ENCODE results near the gene MYO7A. TPM values are rescaled to one million over a fixed set of nuclear protein-coding genes. Genes with fewer than 3 reads are reported as not detected.

MYO7A gene
- total and polyA plus RNA-seq, 2 experiments from 2014 or later, result 9.8 to 10.1 TPM

GRCh38 chr11:77178150-77178549, 50.1 kb downstream of the MYO7A start:
- TF ChIP-seq EZH2 (IDR thresholded peaks at IDR 0.05; ENCODE audit: borderline replicate concordance) (no peak), EZH2phosphoT487 (IDR thresholded peaks at IDR 0.05; ENCODE audit: low read depth, severe bottlenecking, unreplicated experiment) (no peak)
- Histone ChIP-seq H3K36me3 (replicated peaks; ENCODE audit: insufficient read depth, low read depth) (no peaks in the 10 kb centered on the region), H3K27me3 (no peaks in the 10 kb centered on the region), H3K9me2 (replicated peaks; ENCODE audit: insufficient read depth) (no peaks in the 10 kb centered on the region), H3K4me2 (no peak overlapping the region), H4K20me1 (ENCODE audit: insufficient read depth, poor library complexity, severe bottlenecking) (no peaks in the 10 kb centered on the region), H3K79me2 (no peaks in the 10 kb centered on the region), H3K4me1 (ENCODE audit: insufficient read depth) (peaks cover 9% of the 10 kb centered on the region), H3K4me3 (no peak overlapping the region), H2AFZ (no peak overlapping the region), H3K9me3 (ENCODE audit: low read depth) (no peaks in the 10 kb centered on the region), H3K27ac (no peak overlapping the region)
- 100% methylated on average over 2 of the region's 4 CpGs for WGBS (ENCODE audit: low lambda C conversion rate, missing lambda C conversion rate)
- DNase-seq (ENCODE audit: low spot score), result no peak

GRCh38 chr11:77179048-77179447, 51.0 kb downstream of the MYO7A start:
- no peaks in the 10 kb centered on the region for H4K20me1 ChIP-seq (ENCODE audit: insufficient read depth, poor library complexity, severe bottlenecking)
- H3K4me1 ChIP-seq (ENCODE audit: insufficient read depth), result no peaks in the 10 kb centered on the region
- H3K4me3 ChIP-seq, result no peak overlapping the region
- no peaks in the 10 kb centered on the region for H3K36me3 ChIP-seq (replicated peaks; ENCODE audit: insufficient read depth, low read depth)
- H3K4me2 ChIP-seq, result no peak overlapping the region
- H2AFZ ChIP-seq, result no peak overlapping the region
- no peaks in the 10 kb centered on the region for H3K79me2 ChIP-seq
- TF ChIP-seq EZH2phosphoT487 (IDR thresholded peaks at IDR 0.05; ENCODE audit: low read depth, severe bottlenecking, unreplicated experiment) (no peak), EZH2 (IDR thresholded peaks at IDR 0.05; ENCODE audit: borderline replicate concordance) (no peak), CTCF (IDR thresholded peaks at IDR 0.05; ENCODE audit: poor library complexity) (no peak)
- H3K9me3 ChIP-seq (ENCODE audit: low read depth), result no peaks in the 10 kb centered on the region
- no peaks in the 10 kb centered on the region for H3K9me2 ChIP-seq (replicated peaks; ENCODE audit: insufficient read depth)
- H3K27me3 ChIP-seq, result no peaks in the 10 kb centered on the region
- 91% methylated on average over 5 of the region's 5 CpGs for WGBS (ENCODE audit: low lambda C conversion rate, missing lambda C conversion rate)
- no peak for DNase-seq (ENCODE audit: low spot score)
- no peak overlapping the region for H3K27ac ChIP-seq

GRCh38 chr11:77179681-77180080, 51.6 kb downstream of the MYO7A start:
- no peaks in the 10 kb centered on the region for H4K20me1 ChIP-seq (ENCODE audit: insufficient read depth, poor library complexity, severe bottlenecking)
- H3K27ac ChIP-seq, result no peak overlapping the region
- 98% methylated on average over 19 of the region's 19 CpGs for WGBS (ENCODE audit: low lambda C conversion rate, missing lambda C conversion rate)
- H3K4me3 ChIP-seq, result no peak overlapping the region
- H3K9me2 ChIP-seq (replicated peaks; ENCODE audit: insufficient read depth), result no peaks in the 10 kb centered on the region
- H3K36me3 ChIP-seq (replicated peaks; ENCODE audit: insufficient read depth, low read depth), result no peaks in the 10 kb centered on the region
- H3K79me2 ChIP-seq, result no peaks in the 10 kb centered on the region
- no peak overlapping the region for H3K4me2 ChIP-seq
- no peaks in the 10 kb centered on the region for H3K9me3 ChIP-seq (ENCODE audit: low read depth)
- H3K27me3 ChIP-seq, result no peaks in the 10 kb centered on the region
- no peak for DNase-seq (ENCODE audit: low spot score)
- TF ChIP-seq EZH2phosphoT487 (IDR thresholded peaks at IDR 0.05; ENCODE audit: low read depth, severe bottlenecking, unreplicated experiment) (no peak), CTCF (IDR thresholded peaks at IDR 0.05; ENCODE audit: poor library complexity) (no peak), EZH2 (IDR thresholded peaks at IDR 0.05; ENCODE audit: borderline replicate concordance) (no peak)
- H3K4me1 ChIP-seq (ENCODE audit: insufficient read depth), result no peaks in the 10 kb centered on the region
- H2AFZ ChIP-seq, result no peak overlapping the region

GRCh38 chr11:77180346-77180745, 52.3 kb downstream of the MYO7A start:
- 89% methylated on average over 11 of the region's 11 CpGs for WGBS (ENCODE audit: low lambda C conversion rate, missing lambda C conversion rate)
- no peak overlapping the region for H3K4me2 ChIP-seq
- no peaks in the 10 kb centered on the region for H3K27me3 ChIP-seq
- no peaks in the 10 kb centered on the region for H3K9me2 ChIP-seq (replicated peaks; ENCODE audit: insufficient read depth)
- H3K79me2 ChIP-seq, result no peaks in the 10 kb centered on the region
- H3K9me3 ChIP-seq (ENCODE audit: low read depth), result no peaks in the 10 kb centered on the region
- no peak overlapping the region for H3K27ac ChIP-seq
- H3K4me1 ChIP-seq (ENCODE audit: insufficient read depth), result no peaks in the 10 kb centered on the region
- no peak overlapping the region for H3K4me3 ChIP-seq
- DNase-seq (ENCODE audit: low spot score), result no peak
- no peak overlapping the region for H2AFZ ChIP-seq
- no peak for TF ChIP-seq CTCF (IDR thresholded peaks at IDR 0.05; ENCODE audit: poor library complexity)
- no peaks in the 10 kb centered on the region for H4K20me1 ChIP-seq (ENCODE audit: insufficient read depth, poor library complexity, severe bottlenecking)
- H3K36me3 ChIP-seq (replicated peaks; ENCODE audit: insufficient read depth, low read depth), result no peaks in the 10 kb centered on the region

All from hepatocyte (in vitro differentiated cells).